Head of caudate nucleus (tissue), 42 donors: ENCODE results near the gene KCNIP2.

ENCODE experiments used
- DNase-seq, 42 donors: peaks; one replicate each; pipeline versions ENCODE4 v3.0.0 to v3.0.0-alpha.2; 2020 to 2021; ENCODE audit warnings: mixed read lengths in 7 of 42
- intact Hi-C: fragments of 100-400 bp; cut with DNase I; formaldehyde crosslinking; loops from one replicate; pipeline ENCODE4 v1.15.0; 2022

KCNIP2 gene

DNA sequence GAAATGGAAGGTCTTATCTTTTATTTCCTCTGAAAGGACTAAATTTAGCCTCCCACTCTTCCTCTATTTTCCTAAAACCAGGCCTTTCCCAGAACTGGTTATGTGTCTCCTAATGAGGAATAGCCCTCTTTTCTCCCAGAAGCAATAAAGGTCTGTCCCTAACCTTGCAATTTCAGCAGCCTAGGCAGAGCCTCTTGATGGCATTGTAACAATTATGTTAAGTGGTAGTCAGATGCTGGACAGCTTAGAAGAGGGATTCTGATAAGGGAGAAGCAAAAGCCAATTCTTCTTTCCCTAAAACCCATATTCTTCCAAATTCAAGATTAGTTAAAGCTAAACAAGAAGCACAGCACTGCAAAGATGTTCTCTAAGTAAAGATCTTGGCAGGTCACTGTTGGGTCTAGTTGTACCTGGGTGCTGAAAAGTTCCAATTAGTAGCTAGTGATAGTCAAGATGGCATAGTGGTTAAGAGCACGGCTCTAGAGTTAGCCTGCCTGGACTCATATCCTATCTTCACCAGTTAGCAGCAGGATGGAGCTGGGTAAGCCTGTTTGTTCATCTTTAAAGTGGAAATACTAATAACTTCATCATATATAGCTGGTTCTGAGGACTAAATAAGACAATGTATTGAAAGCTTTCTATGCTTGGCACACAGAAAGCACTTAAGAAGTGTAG lies 14.3 kb upstream of the KCNIP2 start:
- DNase-seq = no peak
- intact Hi-C loops = no loop called here

DNA sequence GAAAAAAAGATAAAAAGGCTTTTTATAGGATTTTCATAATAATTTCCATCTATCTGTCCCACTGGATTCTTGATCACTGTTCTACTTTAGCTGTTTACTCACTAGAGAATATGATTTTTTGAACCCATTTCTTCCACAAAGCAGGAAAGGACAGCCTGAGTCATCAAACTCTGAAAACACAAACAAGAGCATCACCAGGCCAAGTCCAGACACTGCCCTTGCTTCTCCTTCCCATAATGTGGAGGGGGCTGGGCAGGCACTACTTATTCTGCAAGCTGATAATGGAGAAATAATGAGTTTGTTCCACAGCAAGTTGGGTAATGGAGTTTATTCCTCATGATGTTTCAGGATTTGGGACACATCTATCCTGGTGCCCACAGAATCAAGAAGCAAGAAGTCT lies 13.0 kb upstream of the KCNIP2 start:
- intact Hi-C loops = no loop called here
- no peak for DNase-seq

DNA sequence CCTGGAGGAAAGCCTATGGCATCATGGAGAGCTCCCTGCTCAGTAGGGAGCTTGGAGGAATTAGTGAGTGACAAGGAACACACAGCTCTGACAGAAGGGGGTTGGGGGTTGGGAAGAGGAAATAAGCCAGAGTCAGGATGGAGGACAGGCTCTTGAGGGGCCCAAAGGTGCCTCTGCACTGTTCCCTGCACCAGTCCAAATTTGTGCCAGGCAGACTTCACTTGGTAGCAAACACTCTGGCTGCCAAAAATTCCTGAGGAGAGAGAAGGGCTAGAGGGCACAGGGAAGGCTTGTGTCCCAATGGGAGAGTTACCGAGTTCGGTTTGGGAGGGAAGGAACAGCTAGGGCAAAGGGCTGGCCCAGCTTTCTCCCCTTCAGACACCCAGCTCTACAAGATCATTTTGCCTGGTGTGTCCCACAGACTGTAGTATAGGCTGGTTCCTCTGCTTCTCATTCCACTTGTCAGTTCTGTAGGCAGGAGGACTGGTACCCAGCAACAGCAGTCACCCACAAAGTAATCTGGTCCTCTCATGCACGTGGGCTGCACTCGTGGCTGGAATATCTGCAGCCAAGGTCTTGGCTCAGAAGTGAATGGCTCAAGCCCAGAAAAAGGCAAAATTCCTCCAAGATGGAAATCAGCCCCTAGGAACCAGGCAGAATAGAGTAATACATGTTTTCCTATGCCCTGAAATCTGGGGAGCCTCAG lies 8.0 kb upstream of the KCNIP2 start:
- intact Hi-C loops = no loop called here
- peak in 1 of 42 donors; percentile 39 for DNase-seq

DNA sequence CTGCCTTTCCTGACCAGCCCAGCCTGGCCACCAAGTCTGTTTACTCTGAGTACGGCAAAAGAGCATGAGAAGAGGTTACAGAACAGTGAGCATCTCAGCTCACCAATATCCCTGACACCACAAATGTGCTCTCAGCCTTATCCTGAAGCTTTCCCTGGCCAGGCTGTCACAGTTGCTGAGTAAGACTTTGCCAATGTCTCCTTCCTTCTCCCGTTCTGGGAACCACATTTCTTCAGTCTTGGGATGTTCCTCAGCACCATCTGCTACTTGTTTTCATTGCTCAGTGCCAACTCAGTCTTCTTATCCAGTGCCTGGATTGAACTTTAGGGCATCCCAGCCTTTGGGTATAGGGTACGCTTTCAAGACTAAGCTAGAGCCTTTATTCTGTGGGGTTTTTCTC lies 7.1 kb upstream of the KCNIP2 start:
- no peak for DNase-seq
- intact Hi-C loops = no loop called here

DNA sequence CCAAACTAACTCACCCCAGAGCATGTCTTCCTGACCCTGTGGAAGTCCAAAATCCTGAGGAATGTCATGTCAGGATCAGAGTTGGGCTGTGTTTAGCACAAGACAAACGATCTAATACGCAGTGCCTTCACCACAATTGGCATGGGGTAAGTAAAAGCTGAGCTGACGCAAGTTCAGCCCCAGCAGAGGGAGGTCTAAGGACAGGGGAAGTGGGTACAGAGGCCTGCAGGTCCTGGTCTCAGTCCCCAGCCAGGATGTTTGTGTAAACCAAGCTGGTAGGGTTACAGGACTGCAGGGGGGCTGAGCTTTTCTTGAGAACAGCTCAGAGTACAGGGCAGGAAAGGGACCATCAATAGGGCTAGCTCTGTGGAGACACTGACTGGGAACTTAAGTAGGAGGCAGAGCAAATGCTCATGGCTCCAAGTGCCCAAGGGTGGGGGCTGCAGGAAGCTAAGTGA lies 5.3 kb upstream of the KCNIP2 start:
- no peak for DNase-seq
- intact Hi-C loops = no loop called here

DNA sequence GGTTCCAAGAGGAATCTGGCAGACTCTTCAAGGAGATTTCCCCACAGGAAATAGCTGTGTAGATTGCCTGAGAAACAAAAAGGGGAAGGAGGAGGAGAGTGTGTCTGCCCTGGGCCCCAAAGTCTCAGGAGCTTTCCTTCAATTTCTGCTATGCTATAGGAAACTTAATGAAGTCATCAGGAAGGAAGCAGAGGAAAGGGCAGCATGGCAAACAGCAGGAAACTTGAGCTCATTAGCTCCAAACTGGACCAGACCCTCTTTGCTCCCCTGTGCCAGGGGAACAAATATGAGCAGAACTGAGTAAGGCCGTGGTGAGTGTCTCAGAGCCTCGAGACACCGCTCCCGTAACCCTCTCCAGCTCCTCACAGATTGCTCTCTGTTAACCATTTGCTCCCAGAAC lies 4.8 kb upstream of the KCNIP2 start:
- intact Hi-C loops = no loop called here
- no peak for DNase-seq

DNA sequence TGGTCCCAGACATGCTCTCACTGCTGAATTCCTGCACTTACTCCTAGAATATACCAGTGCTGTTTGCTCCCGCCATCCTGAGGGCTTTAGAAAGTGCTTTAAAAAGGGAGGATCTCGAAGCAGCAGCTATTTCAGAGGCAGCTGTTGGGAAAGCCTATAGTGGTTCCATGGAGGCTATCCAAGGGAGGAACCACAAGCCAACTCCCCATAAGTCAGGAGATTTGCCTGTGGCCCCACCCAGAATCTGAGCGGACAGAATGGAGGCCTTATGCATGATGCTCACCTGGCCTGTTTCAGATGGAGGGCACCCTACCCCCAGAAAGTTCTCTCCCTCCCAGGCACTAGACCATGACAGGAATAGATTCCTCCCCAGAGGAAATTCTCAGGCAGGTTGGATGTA lies 2.3 kb upstream of the KCNIP2 start:
- intact Hi-C loops = no loop called here
- no peak for DNase-seq

DNA sequence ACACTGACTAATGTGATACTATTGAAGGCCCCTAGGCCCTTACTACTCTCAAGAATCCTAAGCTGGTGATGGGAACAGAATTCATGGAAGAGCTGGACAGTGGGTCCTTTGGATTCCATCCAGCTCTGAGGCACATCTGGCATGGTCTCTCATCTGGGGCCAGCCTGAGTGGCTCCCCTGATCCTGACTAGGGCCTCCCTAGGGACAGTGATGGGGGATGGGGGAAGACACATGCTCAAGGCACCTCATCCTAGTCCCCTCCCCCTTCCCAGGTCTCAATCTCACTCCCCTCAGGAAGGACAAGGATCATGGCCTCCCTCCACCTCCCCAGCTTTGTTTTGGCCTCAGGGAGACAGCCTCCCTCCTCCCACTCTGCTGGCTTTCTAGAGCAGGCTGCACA lies 1.8 kb downstream of the KCNIP2 start:
- intact Hi-C loops = loop anchor here (5.0 kb wide), 1 partner anchor 45 kb away; no protein-coding TSS in a partner anchor
- DNase-seq = peak in 1 of 42 donors; percentile 25

DNA sequence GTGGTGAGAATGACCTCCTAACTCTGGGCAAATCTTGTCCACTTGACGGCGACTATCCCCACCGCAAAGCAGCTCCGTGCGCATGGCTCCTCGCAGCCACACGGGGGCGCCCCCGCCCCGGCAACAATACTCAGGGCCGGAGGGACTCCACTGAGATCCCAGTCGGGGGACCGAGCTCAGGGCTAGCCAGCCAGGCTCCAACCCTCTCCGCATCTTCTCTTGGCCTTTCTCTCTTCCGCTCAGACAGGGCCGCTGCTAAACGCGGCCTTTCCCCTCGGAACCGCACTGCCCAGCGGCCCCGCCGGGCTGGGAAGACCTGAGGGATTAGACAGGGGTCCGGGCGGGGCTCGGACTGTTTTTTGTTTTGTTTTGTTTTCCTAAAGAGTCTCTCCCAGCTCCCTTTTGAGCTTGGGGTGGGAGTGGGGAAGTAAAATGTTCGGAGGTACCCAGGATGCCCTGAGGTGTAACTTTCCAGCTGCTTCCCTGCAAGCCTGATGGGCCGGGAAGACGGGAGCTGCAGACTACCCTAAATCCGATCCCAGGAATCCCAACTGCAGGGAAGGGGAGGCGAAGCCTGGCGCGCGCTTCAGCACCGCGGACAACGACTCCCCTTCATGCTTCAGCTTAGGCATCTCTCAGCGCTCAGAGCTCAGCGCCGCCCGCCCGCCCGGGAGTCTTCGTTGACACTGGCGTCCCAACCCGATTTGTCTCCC lies 2.7 kb downstream of the KCNIP2 start:
- peak; percentile 77 to 94 (median 88) for DNase-seq
- intact Hi-C loops = loop anchor here (5.0 kb wide), 1 partner anchor 46 kb away; no protein-coding TSS in a partner anchor

DNA sequence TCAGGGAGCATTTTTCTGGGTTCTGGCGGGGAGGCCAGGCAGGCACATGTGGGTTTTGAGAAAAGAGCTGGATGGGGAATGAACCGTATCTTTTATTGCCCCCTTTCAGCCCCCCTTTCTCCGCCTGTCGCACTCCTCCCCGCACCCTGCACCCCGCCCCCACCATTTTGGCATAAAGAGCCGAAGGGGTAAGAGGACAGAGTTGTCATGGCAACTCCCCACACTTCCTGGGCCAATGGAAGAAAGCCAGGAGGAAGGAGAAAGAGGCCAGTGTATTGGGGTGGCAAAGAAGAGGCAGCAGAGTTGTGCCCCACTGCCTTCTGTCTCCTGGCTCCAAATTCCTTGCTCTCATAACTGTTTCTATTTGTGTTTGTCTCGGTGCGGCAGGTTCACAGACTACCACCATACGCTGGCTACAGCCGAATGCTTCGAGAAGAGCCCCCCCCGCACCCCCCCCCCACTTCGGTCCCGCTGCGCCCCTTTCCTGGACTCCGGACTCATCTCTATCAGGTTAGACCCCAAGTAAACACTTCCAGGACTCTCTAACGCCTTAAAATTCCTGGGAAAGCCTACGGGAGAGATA lies 3.4 kb downstream of the KCNIP2 start:
- intact Hi-C loops = loop anchor here (5.0 kb wide), 1 partner anchor 47 kb away; no protein-coding TSS in a partner anchor

DNA sequence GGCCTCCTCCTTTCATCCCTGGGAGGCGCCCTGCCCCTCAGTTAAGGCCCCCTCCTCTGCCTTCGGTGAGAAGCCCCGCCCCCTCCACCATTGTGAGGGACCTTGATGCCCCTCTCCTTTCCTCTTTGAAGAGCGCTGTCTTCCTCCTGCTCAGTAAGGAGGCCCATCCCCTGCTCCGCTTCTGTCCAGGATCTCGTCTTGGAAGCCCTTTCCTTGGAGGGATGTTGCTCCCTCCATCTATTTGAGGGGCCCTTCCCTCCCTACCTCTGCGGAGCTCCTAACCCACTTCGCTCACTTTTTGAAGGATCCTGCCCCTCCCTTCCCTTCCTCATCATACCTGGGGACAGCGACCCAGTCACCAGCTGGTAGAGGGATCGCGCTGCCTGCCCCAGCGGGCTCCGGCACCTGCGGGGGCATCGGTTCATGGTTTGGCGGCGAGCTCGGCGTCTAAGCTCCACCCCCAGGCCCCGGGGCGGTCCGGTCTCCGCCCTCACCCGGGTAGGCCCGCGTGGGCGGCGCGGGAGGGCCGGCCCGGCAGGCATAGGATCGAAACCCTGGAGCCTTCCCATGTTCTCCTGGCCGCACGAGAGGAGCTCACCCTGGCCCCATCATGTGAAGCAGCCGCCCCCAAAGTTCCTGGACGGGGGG lies 4.1 kb downstream of the KCNIP2 start:
- intact Hi-C loops = loop anchor here (2.0 to 5.0 kb wide), 2 partner anchors 48 to 171 kb away; no protein-coding TSS in a partner anchor
- peak in 33 of 42 donors; percentile 30 to 76 (median 54) for DNase-seq

More for the DNA sequence above, 3.4 kb downstream of the KCNIP2 start:
- DNase-seq = peak in 34 of 42 donors; percentile 30 to 85 (median 56)

DNA sequence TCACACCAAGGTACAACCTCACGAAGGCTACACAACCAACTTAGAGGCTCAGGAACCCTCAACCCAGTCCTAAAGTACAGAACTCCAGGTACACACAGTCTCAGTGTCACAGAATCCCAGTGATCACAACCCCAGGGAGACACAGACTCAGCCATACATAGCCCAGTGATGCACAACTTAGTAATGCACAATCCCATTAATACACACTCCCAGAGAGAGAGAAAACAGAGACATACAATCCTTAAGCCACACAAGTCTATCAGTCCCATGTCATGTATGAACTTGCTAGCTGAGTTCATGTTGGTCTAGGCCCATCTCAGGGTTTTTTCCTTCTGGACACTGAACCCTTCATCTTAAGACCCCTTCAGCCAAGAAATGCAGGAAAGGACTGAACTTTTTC lies 4.6 kb downstream of the KCNIP2 start:
- intact Hi-C loops = loop anchor here (2.0 kb wide), 1 partner anchor 172 kb away; no protein-coding TSS in a partner anchor
- DNase-seq = peak in 1 of 42 donors; percentile 13

DNA sequence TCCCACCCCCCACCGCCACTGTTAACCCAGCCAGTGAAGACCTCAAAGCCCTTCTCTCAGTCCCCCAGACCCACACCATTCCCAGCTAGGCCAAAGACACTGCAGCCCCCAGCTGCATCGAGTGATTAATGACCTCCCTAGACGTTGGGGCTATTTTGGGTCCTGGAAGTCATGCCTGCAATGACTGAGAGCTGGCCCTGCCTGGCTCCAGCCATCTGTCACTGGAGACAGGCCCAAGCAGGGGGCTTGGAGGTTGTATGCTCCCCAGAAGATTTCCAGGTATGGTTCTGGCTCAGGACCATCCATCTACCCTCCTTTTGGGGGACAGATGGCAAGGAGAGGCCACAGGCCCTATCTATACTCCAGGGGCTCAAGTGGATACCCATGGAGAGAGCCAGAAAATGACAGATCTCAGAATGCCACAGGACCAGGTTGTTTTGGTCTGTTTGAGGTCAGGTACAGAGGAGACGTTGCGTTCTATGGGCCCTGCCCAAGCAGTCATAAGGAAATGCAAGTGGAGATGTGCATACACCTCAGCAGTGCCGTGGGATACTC lies 5.1 kb downstream of the KCNIP2 start:
- intact Hi-C loops = loop anchor here (2.0 kb wide), 1 partner anchor 172 kb away; no protein-coding TSS in a partner anchor

DNA sequence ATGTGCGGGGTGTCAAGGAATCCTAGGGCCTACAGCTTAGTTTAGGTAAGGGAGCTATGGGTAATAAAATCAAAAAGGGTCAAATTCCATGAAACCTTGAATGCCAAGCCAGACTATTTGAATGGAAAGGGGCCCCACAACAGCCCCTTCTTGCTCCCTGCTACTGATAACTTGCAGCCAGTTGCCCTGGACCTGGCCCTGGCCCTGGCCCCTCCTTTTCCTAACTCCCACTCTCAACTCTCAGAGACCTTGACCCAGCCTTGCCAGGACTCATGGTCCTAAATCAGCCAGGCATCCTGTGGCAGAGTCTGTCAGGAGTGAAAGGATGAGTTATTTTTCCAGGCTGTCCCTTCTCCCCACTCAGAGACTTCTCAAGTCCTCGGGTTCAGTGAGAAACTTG lies 5.9 kb downstream of the KCNIP2 start:
- peak in 2 of 42 donors; percentile 21 to 33 for DNase-seq
- intact Hi-C loops = loop anchor here (2.0 kb wide), 1 partner anchor 173 kb away; no protein-coding TSS in a partner anchor

More for the DNA sequence above, 5.1 kb downstream of the KCNIP2 start:
- DNase-seq = peak in 2 of 42 donors; percentile 16 to 21

DNA sequence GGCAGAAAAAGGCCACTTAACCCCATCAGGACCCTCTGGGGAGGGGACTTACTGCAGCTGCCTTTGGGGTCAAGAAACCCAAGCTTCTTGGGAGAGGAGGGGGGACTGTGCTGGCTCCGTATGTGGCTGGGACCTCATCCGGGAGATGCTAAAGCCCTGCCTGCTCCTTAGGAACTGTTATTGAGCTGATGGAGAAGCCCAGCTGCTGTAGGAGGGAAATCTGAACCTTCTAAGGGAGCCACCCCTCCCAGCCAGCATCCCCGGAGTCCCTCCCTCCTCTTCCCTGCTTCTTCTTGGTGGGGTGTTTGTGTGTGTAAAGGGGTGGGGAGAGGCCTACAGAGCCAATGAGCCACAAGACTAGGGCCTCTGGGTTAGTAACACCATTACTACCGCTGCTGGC lies 8.2 kb downstream of the KCNIP2 start:
- intact Hi-C loops = no loop called here

DNA sequence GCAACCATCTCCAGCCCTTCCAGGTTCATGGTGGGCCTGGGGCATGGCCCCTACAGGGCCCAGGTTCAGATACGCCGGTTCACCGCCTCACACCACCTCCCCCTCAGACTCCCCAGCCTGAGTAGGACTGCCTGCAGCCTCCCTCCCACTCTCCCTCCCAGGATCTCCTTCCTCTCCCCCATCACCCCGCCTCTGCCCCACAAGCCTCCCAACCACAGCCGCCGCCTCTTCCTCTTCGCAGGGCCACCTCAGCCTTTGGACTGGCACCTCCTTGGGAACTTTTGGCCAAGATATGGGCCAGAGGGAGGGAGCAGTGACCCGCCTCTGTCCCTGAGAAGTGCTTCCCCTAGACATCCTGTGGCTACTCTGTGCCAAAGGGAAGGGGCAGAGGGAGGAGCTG lies 9.3 kb downstream of the KCNIP2 start:
- intact Hi-C loops = no loop called here
- peak in 4 of 42 donors; percentile 12 to 42 (median 26) for DNase-seq

More for the DNA sequence above, 8.2 kb downstream of the KCNIP2 start:
- peak in 4 of 42 donors; percentile 8 to 16 (median 12) for DNase-seq

DNA sequence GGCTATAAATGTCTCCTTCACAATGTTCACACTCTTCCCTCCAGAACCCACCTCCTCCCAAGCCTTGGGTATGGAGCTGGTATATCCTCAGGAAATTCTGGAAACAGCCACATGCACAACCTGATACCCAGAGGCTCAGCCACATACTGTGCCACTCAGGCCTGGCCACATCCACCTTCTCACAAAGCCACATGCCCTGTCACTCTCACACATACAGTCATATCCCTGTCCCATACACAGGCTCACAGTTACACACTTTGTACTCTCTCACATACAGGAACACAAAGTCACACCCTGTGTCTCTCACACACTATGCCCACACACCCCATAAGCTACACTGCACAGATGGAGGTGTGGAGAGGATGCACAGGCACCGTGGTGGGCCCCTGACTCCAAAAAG lies 10.1 kb downstream of the KCNIP2 start:
- DNase-seq = peak in 2 of 42 donors; percentile 8 to 10
- intact Hi-C loops = no loop called here

DNA sequence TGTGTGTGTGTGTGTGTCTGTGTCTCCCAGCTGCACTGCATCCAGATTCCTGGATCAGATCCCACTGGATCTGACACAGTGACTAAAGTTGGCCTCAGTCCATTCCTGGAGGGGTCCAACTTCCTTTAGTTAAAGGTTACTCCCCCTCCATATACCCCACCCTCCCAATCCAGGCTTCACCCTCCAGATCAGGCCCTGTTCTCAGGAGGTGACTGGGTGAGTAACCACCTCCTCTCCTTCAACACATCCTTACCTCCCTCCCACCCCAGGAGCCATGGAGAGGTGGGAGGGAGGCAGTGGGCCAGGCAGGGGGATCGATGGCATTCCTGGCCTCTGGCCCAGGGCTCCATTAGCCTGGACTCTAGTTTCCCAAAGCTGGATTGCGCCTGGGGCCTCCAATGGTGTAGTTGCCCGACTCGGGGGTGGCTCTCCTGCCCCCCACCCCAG lies 11.3 kb downstream of the KCNIP2 start:
- peak in 5 of 42 donors; percentile 7 to 38 (median 13) for DNase-seq
- intact Hi-C loops = no loop called here
